Testis (tissue), 2 donors: ENCODE data around the gene TGFBRAP1.

Source experiments
- CTCF ChIP-seq, 3 experiments: fragments of 450-650 bp in 2 of 3; fragments of 200-600 bp in 1 of 3; sonication (generic) in 1 of 3; IDR thresholded peaks; one replicate each; pipeline ENCODE4 v1.5.1; 2016 to 2019; ENCODE audit warnings: antibody characterized with exemption in 3 of 3, mild to moderate bottlenecking in 2 of 3, moderate library complexity in 1 of 3
- POLR2A ChIP-seq: fragments of 450-650 bp; IDR thresholded peaks from one replicate; pipeline ENCODE4 v1.6.1; 2017; ENCODE audit warnings: antibody characterized with exemption, mild to moderate bottlenecking, moderate library complexity

DNA sequence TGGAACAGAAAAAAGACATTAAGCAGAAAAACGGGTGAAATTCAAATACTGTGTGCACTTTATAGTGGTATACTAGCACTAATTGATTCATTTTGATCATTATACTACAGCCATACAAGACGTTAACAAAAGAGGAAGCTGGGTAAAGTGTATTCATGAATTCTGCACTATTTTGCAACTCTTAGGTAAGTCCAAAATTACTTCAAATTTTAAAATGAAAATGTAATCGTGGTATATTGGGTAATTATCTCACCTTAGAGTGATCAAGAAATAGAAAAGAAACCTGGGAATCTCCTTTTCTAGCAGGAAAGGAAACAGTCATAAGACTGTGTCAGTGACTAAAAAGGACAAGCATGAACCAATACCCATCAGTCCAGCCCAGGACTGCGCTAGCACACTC lies 5.4 kb downstream of the TGFBRAP1 start:
- TF ChIP-seq POLR2A (no peak), CTCF (IDR thresholded peaks at IDR 0.05) (no peak)
